HG03378 (cell line): Measurements from ENCODE around the gene ERO1B.
"Not testable (repeated sequence)": the region's sequence is repeated elsewhere in the genome, so short reads cannot be mapped to it uniquely, and the experiment has no call there.

Experiments used
- ATAC-seq: cut with Tn5 transposase; IDR thresholded peaks from one replicate; pipeline ENCODE4 v1.9.1; 2021; ENCODE audit warnings: mild to moderate bottlenecking, moderate library complexity; ENCODE audit not compliant: unreplicated experiment

The ERO1B gene

DNA sequence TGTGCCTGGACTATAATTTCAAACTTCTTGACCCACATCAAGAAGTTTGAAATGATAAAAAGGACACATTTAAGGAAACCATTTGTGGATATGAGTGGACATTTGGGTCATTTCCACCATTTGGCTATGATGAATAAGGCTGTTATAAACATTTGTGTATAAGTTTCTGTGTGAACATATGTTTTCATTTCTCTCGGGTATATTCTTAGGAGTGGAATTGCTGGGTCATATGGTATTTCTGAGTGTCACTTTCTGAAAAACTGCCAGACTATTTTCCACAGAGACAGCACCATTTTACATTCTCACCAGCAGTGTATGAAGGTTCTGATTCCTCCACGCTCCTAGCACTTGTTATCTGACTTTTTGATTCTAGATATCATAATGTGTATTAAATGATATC is 88.6 kb downstream of the ERO1B start:
- no peak for ATAC-seq

DNA sequence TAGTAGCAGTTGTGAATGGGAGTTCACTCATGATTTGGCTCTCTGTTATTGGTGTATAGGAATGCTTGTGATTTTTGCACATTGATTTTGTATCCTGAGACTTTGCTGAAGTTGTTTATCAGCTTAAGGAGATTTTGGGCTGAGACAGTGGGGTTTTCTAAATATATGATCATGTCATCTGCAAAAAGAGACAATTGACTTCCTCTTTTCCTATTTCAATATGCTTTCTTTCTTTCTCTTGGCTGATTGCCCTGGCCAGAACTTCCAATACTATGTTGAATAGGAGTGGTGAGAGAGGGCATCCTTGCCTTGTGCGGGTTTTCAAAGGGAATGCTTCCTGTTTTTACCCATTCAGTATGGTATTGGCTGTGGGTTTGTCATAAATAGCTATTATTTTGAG is 93.7 kb downstream of the ERO1B start:
- not testable (repeated sequence) for ATAC-seq

DNA sequence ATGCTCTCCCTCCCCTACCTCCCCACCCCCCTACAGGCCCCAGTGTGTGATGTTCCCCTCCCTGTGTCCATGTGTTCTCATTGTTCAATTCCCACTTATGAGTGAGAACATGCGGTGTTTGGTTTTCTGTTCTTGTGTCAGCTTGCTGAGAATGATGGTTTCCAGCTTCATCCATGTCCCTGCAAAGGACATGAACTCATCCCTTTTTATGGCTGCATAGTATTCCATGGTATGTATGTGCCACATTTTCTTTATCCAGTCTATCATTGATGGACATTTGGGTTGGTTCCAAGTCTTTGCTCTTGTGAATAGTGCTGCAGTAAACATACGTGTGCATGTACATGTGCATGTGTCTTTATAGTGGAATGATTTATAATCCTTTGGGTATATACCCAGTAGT is 95.3 kb downstream of the ERO1B start:
- ATAC-seq, result not testable (repeated sequence)

DNA sequence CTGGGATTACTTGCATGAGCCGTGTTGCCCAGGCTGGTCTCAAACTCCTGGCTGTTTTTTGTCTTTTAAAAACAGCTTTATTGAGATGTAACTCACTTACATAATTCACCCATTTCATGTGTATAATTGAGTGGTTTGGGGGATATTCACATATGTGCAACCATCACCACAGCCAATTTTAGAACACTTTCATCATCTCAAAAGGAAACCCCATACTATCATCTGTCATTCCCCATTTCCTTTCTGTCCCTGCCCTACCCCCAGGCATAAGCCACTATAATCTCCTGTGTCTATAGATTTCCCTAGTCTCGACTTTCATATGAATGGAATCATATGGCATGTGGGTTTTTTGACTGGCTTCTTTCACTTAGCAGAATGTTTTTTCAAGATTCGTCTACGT is 96.1 kb downstream of the ERO1B start:
- no peak for ATAC-seq

DNA sequence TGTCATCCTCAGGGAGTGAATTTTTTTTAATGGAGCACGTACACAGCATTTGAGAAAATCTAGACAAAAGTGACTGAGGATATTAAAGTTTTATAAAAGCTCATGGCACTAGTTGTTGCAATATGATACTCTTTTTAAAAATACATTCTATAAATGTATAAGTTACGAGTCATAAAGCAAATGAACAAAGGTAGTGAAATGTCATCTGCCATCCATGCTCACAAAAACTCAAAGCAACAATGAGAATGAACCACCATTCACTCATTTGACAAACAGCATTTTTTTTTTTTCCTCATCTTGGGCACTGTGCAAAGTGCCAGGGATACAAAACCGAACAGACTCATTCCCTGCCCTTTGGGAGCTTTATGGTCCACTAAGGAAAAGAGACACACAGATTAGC is 100.7 kb downstream of the ERO1B start:
- no peak for ATAC-seq

DNA sequence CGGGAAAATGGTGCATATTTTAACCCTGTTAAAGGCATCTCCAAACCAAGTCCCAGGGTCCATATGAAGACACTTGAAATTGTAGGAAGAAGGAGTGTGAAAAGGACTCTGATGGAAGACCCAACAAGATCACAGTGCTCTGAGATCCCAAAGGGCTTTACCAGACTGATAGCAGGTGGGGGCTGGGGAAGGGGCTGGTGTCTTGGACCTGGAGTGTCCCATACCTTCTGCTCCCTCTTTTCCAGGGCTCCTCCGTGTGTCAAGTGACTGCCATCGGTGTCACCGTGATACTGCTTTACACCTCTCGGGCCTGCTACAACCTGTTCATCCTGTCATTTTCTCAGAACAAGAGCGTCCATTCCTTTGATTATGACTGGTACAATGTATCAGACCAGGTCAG is 102.1 kb downstream of the ERO1B start:
- ATAC-seq, result no peak

DNA sequence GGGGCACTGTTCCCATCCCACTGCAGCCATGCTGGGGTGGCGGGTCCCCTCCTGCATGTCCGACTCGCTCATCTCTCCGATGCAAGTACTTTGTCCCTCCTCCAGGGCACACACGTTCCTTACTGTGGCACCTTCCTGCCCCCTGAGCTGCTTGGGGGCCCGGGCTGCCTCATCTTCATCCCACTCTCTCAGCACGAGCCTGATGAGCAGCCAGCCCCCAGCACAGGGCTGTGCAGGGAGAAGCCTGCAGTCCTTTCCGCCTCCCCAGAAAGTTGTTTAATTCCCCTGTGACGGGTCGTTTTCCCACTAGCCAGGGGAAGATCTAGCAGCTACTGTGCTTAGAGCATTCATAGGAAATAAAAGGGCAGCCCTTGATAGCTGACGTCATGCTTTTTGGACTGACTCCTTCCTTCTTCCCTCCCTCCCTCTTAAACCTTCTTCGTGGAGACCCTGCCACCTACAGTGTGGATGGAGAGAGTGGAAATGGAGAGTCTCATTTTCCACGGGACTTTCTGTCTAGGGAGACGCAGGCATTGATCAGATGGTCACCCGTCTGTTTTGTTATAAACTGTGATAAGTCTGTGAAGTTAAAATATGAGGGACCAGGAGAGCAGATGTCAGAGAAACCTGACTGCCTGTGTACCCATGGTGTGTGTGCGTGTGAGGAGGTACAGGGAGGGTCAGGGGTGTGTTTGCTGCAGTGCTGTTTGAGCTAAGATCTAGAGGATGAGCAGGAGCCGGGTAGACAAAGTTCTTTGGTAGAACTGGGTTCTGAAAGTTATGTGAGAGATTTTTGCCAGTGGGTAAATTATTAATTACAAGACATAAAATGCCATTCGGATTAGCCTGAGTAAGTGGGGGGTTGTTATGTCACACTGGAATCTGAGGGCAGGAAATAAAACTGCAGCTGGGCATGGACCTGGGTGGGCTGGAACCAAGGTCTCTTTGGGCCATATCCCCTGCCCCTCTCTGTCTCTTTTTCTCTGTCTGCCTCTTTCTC is 105.1 kb downstream of the ERO1B start:
- no peak for ATAC-seq

DNA sequence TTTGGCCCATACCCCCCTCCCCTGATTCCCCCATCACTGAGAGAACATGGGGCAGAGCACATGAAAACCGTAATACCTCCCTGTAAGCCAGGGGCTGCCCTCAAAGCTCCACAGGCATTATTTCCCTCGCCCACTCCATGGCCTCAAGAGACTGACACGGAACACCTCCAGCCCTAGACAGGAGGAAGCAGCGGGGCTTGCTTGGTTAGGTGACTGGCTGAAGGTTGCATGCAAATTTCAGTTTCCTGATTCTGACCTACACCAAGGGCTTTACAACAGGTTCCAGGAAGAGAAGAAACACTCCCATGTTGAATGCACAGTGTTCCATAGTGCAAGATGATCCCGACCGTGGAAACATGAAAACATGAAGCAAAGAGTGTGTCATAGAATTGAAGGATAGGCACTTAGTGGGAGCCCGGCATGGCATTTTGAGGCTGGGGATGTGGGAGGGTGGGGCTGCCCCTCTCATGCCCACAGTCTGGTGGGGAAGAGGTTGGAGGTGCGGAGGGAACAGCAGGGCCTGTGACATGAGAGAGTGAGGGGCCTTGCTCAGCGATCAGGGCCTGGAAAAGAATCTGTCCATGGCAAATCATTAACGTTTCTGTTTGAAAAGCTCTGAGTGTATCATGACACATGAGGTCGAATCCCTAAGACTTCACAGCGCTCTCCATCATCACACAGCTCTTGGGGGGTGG is 106.0 kb downstream of the ERO1B start:
- ATAC-seq, result no peak

DNA sequence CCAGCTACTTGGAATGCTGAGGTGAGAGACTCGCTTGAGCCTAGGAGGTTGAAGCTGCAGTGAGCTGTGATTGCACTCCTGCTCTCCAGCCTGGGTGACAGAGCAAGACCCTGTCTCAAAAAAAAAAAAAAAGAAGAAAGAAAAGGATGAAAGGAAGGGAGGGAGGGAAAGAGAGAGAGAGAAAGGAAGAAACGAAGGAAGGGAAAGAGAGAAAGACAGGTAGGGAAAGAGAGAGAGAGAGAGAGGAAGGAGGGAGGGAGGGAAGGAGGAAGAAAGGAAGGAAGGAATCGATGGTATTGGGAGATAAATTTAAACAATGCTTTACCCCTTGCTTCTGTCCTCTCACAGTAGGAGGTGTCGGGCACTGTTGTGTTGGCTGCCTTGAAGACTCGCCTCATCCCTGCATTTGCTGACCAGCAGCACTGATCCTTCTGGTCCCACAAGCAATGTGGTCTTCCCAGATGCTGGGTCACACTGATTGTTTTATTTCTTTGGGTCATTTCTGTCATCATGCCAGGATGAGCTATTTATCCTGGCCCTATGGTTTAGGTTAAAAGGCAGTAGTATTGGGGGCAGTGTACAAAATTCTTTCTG is 108.5 kb downstream of the ERO1B start:
- ATAC-seq, result no peak

DNA sequence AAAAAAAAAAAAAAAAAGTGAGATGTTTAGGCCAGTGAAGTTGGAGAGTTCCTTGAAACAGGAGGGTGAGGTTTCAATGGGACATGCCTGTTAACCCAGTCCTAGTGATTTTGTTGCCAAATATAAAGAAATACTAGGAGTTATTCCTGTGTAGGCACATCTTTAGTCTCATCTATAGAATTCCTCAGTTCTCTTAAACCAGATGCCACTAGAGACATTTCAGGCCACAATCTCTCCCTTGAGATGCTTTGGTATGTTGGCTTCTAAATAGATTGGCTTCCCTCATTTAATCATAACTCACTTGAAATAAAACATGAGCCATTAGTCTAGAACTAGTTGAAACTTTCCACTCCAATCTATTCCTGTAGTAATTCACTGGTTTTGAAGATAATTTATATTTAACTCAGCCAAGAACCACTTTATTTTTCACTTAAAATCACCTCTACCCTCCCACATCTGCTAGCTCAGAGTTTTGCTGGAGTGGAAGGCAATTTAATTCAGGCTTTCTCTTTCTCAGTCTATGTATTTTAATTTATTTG is 109.6 kb downstream of the ERO1B start:
- ATAC-seq, result no peak

DNA sequence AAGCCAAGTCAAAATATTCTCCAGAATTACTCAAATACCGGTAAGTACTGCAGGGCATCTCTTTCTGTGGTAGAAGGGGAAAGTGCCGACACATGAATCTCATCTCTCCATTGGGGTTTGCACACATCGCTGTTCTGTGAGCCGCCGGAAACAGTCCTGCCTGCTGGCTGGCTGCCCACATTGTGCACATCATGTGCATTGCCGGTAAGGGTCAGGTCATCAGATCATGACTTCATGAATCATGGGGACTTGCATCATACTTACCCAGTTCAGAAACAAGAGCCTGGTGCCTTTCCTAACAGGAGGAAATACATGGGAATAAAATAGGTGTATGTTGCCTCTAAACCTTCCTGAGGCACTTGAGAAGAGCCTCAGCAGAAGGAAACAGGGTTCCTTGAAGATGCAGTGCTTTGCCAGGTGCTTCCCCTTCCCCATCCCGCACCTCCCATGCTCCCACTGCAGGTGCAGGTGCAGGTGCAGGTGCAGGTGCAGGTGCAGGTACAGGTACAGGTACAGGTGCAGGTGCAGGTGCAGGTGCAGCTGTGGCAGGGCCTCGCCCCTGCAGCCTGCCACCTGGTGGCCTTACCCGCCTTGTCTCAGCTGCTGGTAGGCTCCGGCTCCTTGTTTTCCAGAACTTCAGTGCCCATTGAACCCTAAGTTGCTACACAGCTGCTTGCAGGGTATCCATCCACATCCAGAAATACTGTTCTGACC is 112.9 kb downstream of the ERO1B start:
- no peak for ATAC-seq

DNA sequence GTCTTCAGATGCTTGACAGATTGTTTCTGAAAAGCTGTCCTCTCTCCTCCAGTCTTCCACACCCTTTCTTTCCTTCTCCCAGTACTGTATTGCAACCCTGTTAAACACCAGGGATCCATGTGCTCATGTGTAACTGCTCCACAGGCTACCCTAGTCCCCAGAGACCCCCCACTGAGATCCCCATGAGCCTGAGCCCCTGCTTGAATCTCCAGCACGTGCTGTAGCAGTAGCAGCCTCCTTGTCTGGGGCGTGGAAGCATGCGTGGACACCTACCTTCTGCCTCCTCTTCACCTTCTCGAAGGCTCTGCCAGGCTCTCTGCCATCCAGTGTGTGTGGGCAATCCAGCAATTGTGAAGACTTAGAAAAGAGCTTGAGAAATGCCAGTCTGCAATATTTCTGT is 114.2 kb downstream of the ERO1B start:
- no peak for ATAC-seq

DNA sequence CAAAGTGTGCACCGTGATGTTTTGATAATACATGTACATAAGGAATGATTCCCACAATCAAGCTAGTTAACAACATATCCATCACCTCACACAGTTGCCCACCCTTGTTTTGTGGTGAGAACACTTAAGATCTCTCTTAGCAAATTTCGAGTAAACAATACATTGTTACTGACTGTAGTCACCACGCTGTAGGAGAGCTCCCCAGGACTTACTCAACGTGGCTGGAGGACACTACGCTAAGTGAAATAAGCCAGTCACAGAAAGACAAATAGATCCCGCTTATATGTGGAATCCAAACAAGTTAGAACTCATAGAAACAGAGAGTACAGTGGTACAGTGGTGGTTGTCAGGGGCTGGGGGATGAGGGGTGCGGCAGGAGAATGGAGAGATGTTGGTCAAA is 114.6 kb downstream of the ERO1B start:
- ATAC-seq, result no peak

DNA sequence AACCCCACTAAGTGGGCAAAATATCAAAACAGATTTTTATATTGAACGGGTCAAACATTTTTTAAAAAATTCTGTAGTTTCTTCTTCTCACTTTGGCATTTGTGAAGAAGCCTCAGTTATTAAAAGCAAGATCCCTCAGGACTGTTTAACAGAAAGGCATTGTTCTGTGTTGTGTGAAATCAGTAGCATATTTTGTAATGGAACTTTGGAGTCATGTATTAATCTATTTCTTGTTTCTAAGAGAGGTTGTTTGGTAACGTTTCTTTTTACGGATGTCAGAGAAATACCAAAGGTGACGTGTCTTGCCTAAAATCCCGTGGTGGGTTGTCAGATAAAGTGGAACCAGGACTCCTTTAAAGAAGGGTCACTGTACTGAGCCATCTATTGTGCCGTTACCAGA is 115.7 kb downstream of the ERO1B start:
- ATAC-seq, result no peak
